NCI-H187 (cell line): ENCODE results near the gene STON2.
"Not testable (repeated sequence)": the region's sequence is repeated elsewhere in the genome, so short reads cannot be mapped to it uniquely, and the experiment has no call there.

Experiments
- DNase-seq, 2 experiments: peaks; one replicate each; lab custom pipeline; 2025; lab: John Stamatoyannopoulos, UW

STON2 gene

DNA sequence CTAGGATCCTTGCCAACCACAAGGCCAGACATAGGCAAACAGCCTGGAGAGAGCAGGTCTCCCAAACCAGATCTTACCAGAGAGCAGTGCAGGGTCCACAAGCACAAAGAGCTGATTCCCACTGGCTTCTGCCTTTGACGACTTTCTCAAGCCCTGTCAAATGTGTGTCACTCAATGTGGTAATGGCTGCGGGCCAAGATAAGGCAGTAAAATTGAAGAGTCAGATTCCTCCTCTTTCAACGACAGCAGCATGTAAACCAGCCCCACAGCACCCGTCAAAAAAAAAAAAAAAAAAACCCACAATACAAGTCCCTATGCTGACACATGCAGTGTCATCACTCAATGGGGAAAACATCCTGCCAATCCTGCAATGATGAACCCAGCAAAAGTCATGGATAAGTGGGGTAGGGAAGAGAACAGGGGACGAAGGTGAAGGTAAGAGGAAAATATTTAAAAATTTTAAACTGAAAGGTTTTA is at the start of gene STON2:
TSS of gene STON2 (minus strand) at position 123 of the 477 bp plus-strand sequence. CDS start 1,942 bp downstream, outside the sequence.
- peak; percentile 41 to 72 for DNase-seq

GRCh38 chr14:81449576-81449975 is 49.5 kb upstream of the STON2 start:
- no peak for DNase-seq

- no peak for DNase-seq
These were observed 49.0 kb upstream of the STON2 start for GRCh38 chr14:81449114-81449513.

DNA sequence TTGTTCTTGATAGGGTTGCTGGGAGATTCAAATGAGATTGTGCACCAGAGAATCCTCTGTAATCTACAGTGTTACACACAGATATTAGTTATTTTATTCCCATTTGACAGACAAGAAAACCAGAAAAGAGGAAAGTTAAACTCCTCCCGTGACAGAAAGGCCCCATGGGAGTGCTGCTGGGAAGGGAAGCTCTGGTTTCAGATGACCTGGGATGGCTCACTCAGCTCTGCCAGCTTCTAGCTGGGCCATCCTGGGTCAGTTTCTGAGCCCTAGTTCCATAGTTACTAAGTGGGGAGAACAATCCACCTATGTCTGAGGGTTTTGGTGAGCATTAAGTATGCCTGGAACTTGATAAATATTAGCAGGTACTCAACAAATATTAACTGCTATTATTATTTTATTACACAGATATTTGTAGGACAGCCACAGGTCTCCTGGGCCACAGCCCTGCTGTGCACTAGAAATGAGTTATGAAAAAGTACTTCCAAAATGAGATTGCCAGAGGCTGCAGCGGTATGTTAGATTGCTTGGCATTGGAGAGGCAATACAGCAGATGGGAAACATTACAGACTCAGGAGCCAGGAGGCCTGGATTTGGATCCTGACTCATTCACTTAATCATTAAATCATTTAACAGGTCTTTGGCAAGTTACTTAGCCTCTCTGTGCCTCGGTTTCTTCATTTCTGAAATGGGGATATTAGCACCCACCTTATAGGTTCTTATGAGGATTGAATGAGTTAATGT is 47.1 kb upstream of the STON2 start:
- DNase-seq = no peak

DNA sequence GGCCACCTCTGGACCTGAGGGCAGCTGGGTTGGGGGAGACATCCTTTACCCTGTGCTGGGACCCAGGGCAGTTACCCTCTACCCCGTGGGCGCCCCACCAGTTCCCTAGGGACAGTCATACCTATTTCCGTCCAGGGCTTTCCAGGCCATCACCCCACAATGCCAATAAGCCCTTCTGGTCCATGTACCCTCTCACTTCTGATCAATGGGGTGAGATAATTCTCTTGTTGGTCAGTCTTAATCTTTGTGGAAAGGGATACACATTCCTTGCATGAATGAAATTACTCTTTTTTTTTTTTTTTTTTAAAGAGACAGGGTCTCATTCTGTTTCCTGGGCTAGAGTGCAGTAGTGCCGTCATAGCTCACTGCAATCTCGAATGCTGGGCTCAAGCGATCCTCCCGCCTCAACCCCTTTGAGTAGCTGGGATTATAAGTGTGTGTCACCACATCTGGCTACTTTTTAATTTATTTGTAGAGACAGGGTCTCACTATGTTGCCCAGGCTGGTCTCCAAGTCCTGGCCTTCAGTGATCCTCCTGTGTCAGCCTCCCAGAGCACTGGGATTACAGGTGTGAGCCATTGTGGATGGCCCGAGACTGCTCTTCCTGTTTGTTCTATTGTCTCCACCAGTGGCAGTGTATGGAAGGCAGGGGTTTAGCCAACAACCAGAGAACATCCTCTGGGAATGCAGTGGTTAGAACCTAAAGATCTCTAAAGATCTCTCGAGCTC is 46.3 kb upstream of the STON2 start:
- DNase-seq = no peak

DNA sequence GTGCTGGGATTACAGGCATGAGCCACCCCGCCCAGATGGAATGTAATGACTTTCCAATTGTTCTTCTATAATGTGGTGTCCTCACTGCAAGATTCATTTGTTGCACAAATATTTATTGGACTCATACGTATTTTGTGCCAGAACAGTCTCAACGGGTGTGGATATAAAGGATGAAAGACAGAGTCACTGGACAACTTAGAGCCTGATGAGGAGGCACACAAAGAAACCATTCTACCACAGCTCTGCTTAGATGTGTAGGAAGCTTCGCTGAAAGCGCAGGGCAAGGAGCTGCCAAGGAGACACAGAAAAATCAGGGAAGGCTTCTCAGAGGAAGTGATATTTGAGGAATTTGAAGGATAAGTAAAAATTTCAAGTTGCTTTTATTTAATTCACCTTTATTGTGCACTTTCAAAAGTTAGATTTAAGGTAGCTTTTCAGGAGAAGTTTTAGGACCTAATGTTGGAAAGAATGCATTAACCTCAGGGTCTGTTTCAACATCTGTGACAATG is 41.6 kb upstream of the STON2 start:
- no peak for DNase-seq

DNA sequence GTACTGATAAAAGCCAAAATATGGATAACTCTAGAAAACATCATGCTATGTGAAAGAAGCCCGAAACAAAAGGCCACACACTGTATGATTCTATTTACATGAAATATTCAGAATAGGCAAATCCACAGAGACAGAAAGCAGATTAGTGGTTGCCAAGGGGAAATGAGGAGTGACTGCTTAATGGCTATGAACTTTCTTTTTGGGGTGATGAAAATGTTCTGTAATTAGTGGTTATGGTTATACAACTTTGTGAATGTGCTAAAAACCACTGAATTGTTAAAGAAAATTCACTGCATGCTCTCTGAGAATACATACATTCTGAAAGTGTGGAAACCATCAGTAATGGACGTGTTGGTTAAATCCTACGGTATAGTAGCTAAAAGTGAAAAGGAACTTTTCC is 39.9 kb upstream of the STON2 start:
- no peak for DNase-seq

DNA sequence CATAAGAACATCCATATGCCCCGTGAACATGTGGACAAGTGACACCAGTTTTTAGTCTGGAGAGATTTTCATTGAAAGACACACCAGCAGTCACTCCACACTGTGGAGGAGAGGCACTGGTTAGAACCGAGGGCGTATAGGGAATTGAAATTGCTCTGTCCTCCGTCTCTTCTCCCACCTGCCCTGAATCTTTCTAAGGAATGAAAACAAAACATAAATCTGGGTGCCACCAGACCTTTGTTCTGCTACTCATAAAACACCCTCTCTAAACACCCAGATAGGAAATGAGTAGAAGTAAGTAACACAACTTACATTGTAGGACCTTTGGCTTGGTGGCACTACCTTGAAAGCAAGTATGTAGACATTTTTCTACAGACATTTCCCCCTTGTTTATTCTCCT is 37.1 kb upstream of the STON2 start:
- no peak for DNase-seq

DNA sequence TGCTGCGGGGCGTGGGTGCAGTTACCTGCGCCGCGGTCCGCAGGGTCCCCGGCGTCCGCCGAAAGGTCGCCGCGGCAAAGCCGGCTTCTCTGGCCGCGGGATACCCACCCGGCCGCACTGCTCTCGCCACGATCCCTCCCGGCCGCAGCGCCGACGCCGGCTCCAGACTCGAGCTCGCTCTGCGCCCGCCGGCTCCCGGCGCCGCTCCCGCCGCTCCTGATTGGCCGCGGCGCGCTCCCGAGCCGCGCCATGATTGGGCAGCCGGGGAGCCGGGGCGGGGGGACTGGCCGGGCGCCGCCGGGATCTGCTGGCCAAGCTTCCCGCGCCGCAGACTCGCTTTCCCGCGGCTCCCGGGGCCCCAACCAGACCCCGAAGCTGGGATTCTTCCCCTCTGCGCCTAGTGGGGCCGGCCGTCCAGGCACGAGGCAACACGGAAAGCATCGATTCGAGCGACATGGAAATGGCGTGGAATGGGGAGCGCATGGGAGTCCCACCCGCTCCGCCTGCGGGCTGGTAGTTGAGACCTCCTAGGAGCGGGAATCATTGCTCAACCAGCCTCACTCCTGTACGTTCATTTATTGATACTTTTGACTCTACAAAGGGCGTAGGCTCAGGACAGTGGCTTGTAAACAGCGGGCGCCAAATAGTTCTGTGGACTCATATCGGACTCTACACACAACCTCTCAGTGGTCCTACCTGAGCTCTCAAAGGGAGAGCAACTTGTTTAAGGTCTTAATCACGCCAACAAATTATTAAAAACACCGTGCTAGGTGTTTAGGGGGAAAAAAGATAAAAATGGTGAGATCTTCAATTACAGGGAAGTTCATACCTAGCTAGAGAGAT is 36.4 kb upstream of the STON2 start:
- DNase-seq = peak; percentile 75 to 88

DNA sequence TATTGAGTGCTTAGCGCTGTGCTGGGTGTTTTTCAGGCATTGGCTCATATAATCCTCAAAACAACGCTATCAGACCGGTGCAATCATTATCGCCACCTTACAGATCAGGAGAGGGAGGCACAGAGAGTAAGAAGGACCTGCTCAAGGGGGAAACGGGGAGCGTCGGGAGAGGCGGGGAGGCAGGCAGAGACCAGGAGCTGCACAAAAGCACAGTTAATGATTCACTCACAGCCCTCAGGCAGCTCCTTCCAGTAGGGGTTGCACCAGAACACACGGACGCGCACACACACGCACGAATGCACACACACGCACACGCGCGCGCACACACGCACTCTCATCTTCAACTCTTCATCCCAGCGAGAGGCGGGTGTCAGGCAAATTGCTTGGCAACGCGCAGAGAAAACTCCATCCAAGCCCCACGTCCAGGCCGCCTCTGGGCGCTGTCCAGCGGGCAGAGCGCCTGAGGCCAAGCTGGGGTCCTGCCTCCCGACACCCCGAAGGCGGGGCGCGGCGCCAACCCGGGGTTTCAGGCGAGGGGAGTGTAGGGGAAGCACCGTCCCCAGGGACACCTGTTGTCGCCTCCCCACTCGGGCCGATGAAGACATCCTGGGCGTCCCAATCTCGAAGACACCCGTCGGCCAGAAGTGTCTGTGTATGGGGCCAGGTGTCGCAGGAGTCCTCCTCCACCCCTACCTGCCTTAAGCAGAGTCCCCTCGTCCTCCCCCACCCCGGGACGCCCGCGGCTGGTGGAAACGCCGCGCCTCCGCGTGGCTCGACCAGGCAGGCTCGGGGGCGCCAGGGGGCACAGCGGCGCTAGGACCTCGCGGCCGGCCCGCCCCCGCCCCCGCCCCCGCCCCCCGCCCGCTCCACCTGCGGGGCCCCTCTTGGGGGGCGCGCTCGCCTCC is 35.5 kb upstream of the STON2 start:
- DNase-seq = no peak

- DNase-seq = no peak
These were observed 34.9 kb upstream of the STON2 start for GRCh38 chr14:81435048-81435390.

- DNase-seq = no peak
These were observed 34.1 kb upstream of the STON2 start for GRCh38 chr14:81434230-81434629.

DNA sequence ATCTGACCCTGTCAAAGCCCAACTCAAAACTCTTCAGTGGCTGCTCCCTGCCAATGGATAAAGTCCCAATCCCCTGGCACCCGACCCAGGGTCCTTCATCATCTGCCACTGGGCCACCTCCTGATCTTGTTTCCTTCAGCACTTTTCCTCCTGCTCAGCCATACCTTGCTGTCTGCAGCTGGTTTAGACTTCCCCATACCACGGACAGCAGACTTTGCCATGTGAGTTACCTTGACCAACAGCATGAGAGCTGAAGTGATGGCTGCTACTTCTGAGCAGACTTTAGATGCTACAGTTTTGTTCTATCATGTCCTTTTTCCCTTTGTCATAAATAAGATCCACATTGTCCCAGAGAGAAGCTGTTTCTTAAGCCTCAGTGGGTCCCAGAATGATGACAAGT is 33.3 kb upstream of the STON2 start:
- no peak for DNase-seq

DNA sequence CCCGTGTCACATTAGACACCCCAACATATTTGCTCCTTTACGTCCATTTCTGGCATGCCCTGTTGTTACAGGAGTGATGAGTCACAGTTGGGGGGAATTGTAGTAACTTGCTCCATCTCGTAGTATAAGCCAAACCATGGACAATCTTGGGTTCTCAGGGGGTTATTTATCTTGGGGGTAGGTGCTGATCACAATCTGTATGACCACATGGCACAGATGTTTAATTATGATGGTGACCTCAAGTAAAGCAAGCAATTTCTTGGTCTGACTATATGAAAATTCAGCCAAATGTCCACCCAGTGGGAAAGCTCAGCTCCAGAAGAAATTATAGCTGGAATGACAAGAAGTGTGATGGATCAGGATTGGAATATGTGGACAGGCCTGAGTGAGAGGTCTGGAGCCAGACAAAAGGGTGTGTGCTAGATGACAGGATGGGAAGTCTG is 32.1 kb upstream of the STON2 start:
- no peak for DNase-seq

- DNase-seq = no peak
These were observed 30.1 kb upstream of the STON2 start for GRCh38 chr14:81430235-81430634.

DNA sequence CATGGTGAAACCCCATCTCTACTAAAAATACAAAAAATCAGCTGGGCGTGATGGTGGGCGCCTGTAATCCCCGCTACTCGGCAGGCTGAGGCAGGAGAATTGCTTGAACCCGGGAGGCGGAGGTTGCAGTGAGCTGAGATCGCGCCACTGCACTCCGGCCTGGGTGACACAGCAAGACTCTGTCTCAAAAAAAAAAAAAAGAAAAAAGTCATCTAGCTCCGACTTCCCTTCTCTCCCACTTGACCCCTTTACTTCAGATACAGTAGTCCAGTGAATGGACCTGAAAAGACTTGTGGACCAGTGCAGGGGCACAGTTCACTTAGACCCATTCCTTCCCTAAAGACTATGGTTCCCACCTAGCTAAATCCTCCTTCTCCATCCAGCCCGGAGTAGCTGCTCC is 29.6 kb upstream of the STON2 start:
- not testable (repeated sequence) for DNase-seq

GRCh38 chr14:81429028-81429427 is 28.9 kb upstream of the STON2 start:
- DNase-seq = no peak

DNA sequence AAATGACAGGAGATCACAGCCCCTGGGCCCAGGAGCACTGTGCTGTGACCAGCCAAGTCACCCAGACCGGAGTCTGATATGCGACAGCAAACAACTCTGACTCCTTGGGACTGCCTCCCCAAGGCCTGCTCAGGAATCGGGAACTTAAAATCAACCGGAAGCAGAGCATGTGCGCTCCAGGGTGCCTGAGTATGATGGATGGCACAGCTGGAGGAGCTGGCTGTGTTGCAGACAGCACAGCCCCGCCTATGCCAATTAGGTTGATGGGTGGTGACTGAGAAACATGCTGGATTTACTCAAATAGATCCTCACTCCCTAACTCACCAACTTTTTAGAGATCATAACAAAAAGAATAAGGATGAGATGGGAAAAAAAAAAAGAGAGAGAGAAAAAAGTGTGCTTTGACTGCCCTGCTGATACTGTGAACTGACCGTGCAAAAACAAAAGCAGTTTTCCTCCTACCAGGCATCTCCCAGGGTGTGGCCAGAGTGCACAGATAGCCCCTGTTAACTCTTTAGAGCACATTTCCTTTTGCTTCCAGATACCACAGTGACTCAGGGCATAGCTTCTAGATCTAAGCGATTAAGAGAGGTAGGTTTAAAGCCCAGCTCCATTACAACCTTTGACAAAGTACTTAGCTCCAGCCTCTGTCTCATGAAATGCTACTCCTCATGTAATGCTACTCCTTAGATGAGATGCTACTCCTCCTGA is 27.4 kb upstream of the STON2 start:
- DNase-seq = peak in 1 of 2 experiments; percentile 28

GRCh38 chr14:81423504-81423903 is 23.4 kb upstream of the STON2 start:
- DNase-seq = no peak

DNA sequence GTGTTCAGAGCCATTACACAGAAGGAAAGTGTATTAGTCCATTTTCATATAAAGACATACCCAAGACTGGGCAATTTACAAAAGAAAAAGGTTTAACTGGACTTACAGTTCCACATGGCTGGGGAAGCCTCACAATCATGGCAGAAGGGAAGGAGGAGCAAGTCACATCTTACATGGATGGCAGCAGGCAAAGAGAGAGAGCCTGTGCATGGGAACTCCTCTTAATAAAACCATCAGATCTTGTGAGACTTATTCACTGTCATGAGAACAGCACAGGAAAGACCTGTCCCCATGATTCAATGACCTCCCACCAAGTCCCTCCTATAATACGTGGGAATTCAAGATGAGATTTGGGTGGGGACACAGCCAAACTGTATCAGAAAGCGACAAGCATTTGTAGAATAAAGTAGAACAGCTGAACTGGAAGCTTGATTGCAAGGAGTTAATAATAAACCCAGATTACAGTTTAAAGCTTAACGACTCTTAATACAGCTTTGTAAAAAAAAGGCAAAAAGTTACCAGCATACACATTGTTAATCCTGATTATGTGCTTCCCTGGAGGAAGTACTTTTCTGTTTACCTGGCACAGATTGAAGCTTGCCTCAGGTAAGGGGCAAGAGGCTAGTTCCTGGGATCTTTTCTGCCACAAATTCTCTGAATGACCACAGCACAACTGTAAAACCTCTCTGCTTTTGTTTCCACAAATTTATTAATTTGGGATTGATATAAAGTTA is 18.1 kb upstream of the STON2 start:
- DNase-seq = no peak
